Measurements from ENCODE around the gene SPARC. TPM values are rescaled to one million over a fixed set of nuclear protein-coding genes. Genes with fewer than 3 reads are reported as not detected.
"Not testable (repeated sequence)": the region's sequence is repeated elsewhere in the genome, so short reads cannot be mapped to it uniquely, and the experiment has no call there.

SPARC gene
- polyA plus RNA-seq, 1 donor = 935 TPM

DNA sequence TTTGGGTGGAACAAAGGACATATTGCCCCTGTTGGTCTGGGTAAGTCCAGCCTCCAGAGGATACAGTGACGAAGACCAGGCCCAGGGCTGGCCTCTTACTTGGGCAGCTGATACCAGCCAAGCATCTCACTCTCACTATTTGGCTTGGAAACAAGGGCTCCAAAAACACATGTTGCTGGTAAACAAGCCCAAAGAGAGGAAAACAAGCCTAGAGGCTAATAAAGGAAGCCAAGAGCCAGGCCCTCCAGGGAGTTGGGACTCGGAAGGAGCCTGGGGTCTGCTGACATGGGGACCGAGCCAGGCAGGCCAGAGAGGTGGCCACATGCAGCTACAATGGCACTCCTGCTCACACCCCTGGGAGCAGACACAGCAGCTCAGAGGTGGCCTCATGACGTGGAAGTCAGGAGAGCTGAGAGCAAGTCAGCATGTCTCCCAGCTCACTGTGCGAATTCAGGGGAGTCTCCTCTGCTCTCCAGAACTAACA, 5.7 kb downstream of the SPARC start:
- H3K9me3 ChIP-seq (ENCODE audit: control insufficient read depth, low read depth, low read length) = no peaks in the 10 kb centered on the region
- H3K4me3 ChIP-seq (ENCODE audit: low read length) = no peak overlapping the region
- peaks cover 15% of the 10 kb centered on the region for H3K36me3 ChIP-seq (ENCODE audit: control insufficient read depth, insufficient read depth, low read length)
- WGBS (ENCODE audit: insufficient coverage, low lambda C conversion rate) = no CpG with 5 or more reads among the region's 5 CpGs
- DNase-seq = no peak
- H3K4me1 ChIP-seq (ENCODE audit: control insufficient read depth, insufficient read depth, low read length) = peaks cover 10% of the 10 kb centered on the region
- H3K27ac ChIP-seq (ENCODE audit: low read length) = no peak overlapping the region
- no peaks in the 10 kb centered on the region for H3K27me3 ChIP-seq (ENCODE audit: control insufficient read depth, insufficient read depth, low read length)

DNA sequence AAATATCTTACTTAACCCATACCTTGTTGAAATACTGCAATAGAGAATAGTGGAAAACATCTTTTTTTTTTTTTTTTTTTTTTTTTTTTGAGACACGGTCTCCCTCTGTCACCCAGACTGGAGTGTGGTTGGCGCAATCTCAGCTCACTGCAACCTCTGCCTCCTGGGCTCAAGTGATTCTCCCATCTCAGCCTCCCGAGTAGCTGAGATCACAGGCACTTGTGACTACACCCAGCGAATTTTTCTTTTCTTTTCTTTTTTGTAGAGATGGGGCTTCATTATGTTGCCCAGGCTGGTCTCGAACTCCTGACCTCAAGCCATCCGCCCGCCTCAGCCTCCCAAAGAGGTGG, 6.6 kb downstream of the SPARC start:
- Histone ChIP-seq H3K36me3 (ENCODE audit: control insufficient read depth, insufficient read depth, low read length) (peaks cover 17% of the 10 kb centered on the region), H3K4me1 (ENCODE audit: control insufficient read depth, insufficient read depth, low read length) (peaks cover 11% of the 10 kb centered on the region)
- H3K27ac ChIP-seq (ENCODE audit: low read length); H3K4me3 ChIP-seq (ENCODE audit: low read length); H3K27me3 ChIP-seq (ENCODE audit: control insufficient read depth, insufficient read depth, low read length); DNase-seq; H3K9me3 ChIP-seq (ENCODE audit: control insufficient read depth, low read depth, low read length): not testable (repeated sequence)
- no CpG with 5 or more reads among the region's 7 CpGs for WGBS (ENCODE audit: insufficient coverage, low lambda C conversion rate)

DNA sequence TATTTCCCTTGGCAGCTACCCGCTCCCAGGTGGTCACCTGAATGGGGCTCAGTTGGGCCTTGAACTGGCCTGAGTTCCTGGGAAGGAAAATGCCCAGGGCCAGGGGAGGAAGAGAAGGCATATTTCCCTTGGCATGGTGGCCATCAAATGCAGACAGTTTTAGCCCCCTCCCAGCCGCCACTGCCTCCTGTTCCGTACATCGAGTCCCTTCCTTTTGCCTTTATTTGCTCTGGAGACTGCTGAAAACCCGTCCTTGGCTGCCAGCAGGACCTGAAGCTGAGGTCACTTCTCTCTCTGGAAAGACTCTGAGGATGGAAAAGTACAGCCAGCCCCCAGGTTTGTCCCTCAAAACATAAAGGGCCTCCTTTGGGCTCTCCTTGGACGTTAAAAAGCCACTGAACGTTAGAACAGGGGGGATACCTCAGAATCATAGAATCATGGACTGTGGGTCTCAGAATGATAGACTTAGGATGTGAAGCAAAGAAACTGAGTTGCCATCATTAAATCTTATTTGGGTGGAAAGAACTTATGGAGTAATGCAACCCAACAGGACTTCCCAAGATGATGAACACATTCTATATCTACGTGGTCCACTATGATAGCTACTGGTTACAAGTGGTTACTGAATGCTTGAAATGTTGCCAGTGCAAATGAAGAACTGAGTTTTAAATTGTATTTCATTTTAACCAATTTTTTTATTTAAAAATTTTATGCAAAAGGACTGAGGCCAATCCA, 7.1 kb downstream of the SPARC start:
- WGBS (ENCODE audit: insufficient coverage, low lambda C conversion rate) = no CpG with 5 or more reads among the region's 8 CpGs
- Histone ChIP-seq H3K4me1 (ENCODE audit: control insufficient read depth, insufficient read depth, low read length) (peaks cover 9% of the 10 kb centered on the region), H3K36me3 (ENCODE audit: control insufficient read depth, insufficient read depth, low read length) (peaks cover 20% of the 10 kb centered on the region), H3K4me3 (ENCODE audit: low read length) (no peak overlapping the region), H3K27ac (ENCODE audit: low read length) (no peak overlapping the region), H3K27me3 (ENCODE audit: control insufficient read depth, insufficient read depth, low read length) (no peaks in the 10 kb centered on the region), H3K9me3 (ENCODE audit: control insufficient read depth, low read depth, low read length) (no peaks in the 10 kb centered on the region)
- no peak for DNase-seq

DNA sequence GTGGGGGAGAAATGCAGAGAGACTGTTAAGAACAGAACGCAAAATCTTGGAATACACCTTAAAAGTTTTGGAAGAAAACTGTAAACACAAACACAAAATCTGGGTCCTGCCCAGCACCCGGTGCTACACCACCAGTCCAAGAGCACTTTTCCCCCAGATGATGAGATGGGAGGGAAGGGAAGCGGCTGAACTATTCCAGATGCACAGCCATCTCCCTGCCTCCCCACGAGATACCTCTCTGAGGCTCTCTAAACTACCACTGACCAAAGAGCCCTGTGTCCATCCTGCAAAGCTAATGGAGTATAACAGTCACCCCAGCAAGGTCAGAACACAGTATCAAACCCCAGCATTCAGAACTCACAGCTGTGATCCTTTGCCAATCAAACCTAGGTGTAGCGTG, 8.0 kb downstream of the SPARC start:
- WGBS (ENCODE audit: insufficient coverage, low lambda C conversion rate) = 100% methylated on average over 1 of the region's 5 CpGs
- Histone ChIP-seq H3K27ac (ENCODE audit: low read length) (no peak overlapping the region), H3K9me3 (ENCODE audit: control insufficient read depth, low read depth, low read length) (no peaks in the 10 kb centered on the region), H3K4me1 (ENCODE audit: control insufficient read depth, insufficient read depth, low read length) (peaks cover 7% of the 10 kb centered on the region), H3K36me3 (ENCODE audit: control insufficient read depth, insufficient read depth, low read length) (peaks cover 24% of the 10 kb centered on the region), H3K27me3 (ENCODE audit: control insufficient read depth, insufficient read depth, low read length) (no peaks in the 10 kb centered on the region), H3K4me3 (ENCODE audit: low read length) (no peak overlapping the region)
- no peak for DNase-seq

DNA sequence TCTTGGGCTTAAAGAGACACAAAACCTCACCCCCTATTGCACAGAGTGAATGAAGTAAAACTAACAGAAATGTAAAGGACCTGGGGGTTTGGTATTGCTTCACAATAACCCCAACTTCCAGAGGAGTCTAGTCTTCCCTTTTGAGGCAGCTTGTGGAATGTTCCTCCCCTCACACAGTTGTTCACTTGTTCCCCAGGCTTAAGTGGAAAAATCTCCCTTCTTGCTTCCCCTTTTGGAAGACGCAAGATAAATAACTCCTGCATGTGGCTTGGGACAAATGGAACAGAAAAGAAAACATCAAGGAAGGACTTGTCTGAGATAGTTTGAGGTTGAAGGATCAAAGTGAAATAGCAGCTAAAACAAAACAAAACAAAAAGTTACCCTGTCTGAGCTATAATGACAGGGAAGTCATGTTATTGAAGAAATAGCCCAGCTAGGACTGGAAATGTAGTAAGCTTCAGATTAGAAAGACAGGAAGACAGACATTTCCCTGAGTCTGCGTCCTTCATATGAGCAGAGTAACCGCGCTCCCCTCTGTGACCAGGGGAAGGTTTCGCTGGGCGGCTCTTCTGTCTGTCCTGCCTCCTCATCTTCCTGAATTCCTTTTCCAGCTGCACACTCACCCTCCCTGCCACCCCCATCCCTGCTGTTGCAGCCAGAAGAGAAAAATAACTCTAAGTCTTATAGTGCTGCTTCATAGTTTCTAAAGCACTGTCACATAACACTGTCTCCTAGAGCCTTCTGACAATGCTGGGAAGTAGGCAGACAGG, 8.8 kb downstream of the SPARC start:
- peaks cover 7% of the 10 kb centered on the region for H3K4me1 ChIP-seq (ENCODE audit: control insufficient read depth, insufficient read depth, low read length)
- no peaks in the 10 kb centered on the region for H3K27me3 ChIP-seq (ENCODE audit: control insufficient read depth, insufficient read depth, low read length)
- H3K36me3 ChIP-seq (ENCODE audit: control insufficient read depth, insufficient read depth, low read length) = peaks cover 31% of the 10 kb centered on the region
- no peak overlapping the region for H3K4me3 ChIP-seq (ENCODE audit: low read length)
- H3K9me3 ChIP-seq (ENCODE audit: control insufficient read depth, low read depth, low read length) = no peaks in the 10 kb centered on the region
- H3K27ac ChIP-seq (ENCODE audit: low read length) = peak overlapping the region; percentile 24
- WGBS (ENCODE audit: insufficient coverage, low lambda C conversion rate) = 82% methylated on average over 5 of the region's 6 CpGs
- no peak for DNase-seq

DNA sequence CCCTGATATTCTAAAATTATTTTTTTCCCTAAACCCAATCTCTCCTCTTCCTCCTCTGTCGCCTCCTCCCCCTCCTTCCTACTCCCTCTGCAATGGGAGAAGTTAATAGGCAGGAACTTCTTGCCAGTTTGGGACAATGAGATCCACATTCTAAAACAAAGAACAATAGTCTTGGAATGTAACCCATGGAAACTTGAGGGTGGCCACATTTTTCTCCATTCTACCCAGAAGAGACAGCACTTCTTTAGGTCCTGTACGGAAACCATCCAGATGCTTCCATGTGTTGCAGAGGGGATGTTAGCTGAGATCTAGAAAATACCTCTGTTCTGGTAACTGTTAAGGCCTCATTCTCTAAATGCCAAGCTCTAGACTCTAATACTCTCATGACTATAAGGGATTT, 10.0 kb downstream of the SPARC start:
- DNase-seq = no peak
- peak overlapping the region; percentile 34 for H3K27ac ChIP-seq (ENCODE audit: low read length)
- no peaks in the 10 kb centered on the region for H3K27me3 ChIP-seq (ENCODE audit: control insufficient read depth, insufficient read depth, low read length)
- peaks cover 36% of the 10 kb centered on the region for H3K36me3 ChIP-seq (ENCODE audit: control insufficient read depth, insufficient read depth, low read length)
- peaks cover 9% of the 10 kb centered on the region for H3K4me1 ChIP-seq (ENCODE audit: control insufficient read depth, insufficient read depth, low read length)
- no peaks in the 10 kb centered on the region for H3K9me3 ChIP-seq (ENCODE audit: control insufficient read depth, low read depth, low read length)
- WGBS (ENCODE audit: insufficient coverage, low lambda C conversion rate) = 80% methylated on average over 1 of the region's 2 CpGs
- H3K4me3 ChIP-seq (ENCODE audit: low read length) = no peak overlapping the region

DNA sequence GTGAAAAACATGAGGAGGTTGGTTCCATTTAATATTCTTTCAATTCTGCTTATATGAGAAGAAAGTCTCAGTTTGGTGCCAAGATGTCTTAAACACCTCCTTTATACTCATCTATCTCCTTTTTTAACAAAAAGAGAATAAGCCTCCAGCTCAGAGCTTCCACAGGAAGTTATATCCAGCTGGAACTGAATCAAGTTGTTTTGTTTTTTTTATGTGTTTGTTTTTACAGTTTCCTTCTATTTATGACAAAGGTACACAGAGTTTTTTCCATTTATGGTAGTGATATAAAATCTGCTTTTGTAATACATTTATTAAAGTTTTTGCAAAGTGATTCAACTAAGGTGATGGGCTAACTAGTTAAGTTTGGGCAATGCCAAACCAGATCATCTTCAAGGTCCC, 10.4 kb downstream of the SPARC start:
- Histone ChIP-seq H3K4me1 (ENCODE audit: control insufficient read depth, insufficient read depth, low read length) (peaks cover 13% of the 10 kb centered on the region), H3K9me3 (ENCODE audit: control insufficient read depth, low read depth, low read length) (no peaks in the 10 kb centered on the region), H3K36me3 (ENCODE audit: control insufficient read depth, insufficient read depth, low read length) (peaks cover 39% of the 10 kb centered on the region), H3K4me3 (ENCODE audit: low read length) (no peak overlapping the region), H3K27ac (ENCODE audit: low read length) (peak overlapping the region; percentile 34), H3K27me3 (ENCODE audit: control insufficient read depth, insufficient read depth, low read length) (no peaks in the 10 kb centered on the region)
- DNase-seq = no peak

DNA sequence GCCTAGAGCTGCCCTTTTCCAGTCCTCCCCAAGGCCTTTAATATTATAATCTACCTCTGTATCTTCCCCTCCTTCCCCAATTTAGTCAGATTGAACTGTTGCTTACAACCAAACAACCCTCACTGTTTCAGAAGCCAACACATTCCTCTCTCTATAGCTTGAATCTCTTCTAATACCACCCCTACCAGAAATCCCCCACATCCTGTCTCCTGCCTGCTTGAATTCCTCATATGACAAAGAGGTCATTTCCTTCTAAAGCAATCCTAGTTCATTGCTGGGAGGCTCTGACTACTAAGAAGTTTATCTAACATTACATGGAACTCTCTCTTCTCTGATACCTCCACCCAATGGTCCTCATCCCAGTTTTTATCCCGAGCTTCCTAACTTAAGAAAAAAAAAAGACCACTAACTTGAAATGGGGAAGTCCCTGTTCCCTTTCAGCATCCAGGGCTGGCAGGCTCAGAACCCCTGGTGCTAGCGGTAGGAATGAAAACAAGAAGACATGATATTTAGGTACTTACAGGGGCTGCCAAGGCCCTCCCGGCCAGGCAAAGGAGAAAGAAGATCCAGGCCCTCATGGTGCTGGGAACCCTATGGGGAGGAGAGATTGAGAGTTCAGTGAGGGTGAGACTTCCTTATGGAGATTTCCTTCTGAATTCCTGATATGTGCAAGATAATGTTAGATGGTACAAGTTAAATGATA, 11.0 kb downstream of the SPARC start:
- H3K36me3 ChIP-seq (ENCODE audit: control insufficient read depth, insufficient read depth, low read length) = peaks cover 35% of the 10 kb centered on the region
- H3K4me3 ChIP-seq (ENCODE audit: low read length) = no peak overlapping the region
- DNase-seq = no peak
- H3K4me1 ChIP-seq (ENCODE audit: control insufficient read depth, insufficient read depth, low read length) = peaks cover 15% of the 10 kb centered on the region
- WGBS (ENCODE audit: insufficient coverage, low lambda C conversion rate) = no CpG with 5 or more reads among the region's 3 CpGs
- H3K27me3 ChIP-seq (ENCODE audit: control insufficient read depth, insufficient read depth, low read length) = no peaks in the 10 kb centered on the region
- H3K27ac ChIP-seq (ENCODE audit: low read length) = peak overlapping the region; percentile 29
- no peaks in the 10 kb centered on the region for H3K9me3 ChIP-seq (ENCODE audit: control insufficient read depth, low read depth, low read length)

DNA sequence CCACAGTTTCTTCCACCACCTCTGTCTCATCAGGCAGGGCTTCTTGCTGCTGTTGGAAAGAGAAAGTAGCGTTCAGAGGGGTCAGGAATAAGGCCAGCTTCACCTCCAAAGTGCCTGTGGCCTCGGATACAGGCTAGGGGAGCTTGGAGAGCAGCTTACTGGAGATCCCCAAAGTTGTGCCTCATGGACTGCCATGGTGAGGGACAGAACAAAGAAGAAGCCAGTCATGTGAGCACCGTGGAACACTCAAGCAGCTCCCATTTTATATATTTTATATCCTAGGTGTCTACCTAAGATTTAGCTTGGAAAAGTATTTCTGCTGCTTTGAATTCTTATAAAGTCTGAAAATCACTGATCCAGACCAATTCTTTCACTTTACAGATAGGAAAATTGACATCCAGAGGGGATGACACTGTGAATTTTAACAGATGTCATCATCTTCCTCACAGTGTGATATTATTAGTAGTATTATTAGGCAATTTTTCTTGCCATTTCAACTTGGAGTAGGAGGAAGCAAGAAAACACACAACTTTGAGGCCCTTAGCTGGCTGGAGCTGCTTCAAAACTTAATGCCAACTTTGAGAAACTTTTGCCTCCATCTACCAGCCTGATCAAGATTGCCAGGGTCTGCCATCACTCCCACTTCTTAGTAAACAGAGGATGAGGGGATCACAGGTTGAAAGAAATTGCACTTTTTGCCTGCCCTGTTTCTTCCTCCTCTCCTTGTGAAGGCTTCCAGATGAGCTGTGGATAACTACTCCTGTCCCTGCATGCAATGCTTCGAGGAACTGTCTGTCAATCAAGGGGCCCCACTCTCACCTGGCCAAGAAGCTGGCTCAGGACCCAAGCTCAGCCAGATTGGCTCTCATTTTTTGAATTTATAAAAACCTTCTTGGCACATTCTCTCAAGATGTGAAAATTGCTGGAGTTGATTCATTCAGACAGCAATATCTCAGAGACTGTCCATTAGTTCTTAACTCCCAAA, 11.8 kb downstream of the SPARC start:
- WGBS (ENCODE audit: insufficient coverage, low lambda C conversion rate) = no CpG with 5 or more reads among the region's 4 CpGs
- Histone ChIP-seq H3K9me3 (ENCODE audit: control insufficient read depth, low read depth, low read length) (no peaks in the 10 kb centered on the region), H3K4me3 (ENCODE audit: low read length) (no peak overlapping the region), H3K27ac (ENCODE audit: low read length) (peak overlapping the region; percentile 3), H3K36me3 (ENCODE audit: control insufficient read depth, insufficient read depth, low read length) (peaks cover 39% of the 10 kb centered on the region), H3K27me3 (ENCODE audit: control insufficient read depth, insufficient read depth, low read length) (no peaks in the 10 kb centered on the region), H3K4me1 (ENCODE audit: control insufficient read depth, insufficient read depth, low read length) (peaks cover 22% of the 10 kb centered on the region)
- DNase-seq = no peak

DNA sequence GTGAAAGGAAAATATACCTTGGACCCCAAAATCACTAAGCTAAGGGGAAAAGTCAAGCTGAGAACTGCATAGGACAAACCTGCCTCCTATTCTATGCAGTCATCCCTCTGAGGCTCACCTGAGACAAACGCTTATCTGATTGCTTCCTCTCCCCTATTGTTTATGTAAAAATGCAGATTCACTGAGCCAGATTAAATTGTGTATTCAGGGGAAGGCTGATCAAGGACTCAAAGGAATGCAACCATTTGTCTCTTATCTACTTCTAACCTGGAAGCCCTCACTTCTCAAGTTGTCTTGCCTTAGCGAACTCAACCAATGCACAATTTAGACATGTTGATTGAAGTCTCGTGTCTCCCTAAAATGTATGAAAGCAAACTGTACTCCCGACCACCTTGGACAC, 13.3 kb downstream of the SPARC start:
- no peak overlapping the region for H3K4me3 ChIP-seq (ENCODE audit: low read length)
- peaks cover 36% of the 10 kb centered on the region for H3K4me1 ChIP-seq (ENCODE audit: control insufficient read depth, insufficient read depth, low read length)
- H3K36me3 ChIP-seq (ENCODE audit: control insufficient read depth, insufficient read depth, low read length) = peaks cover 47% of the 10 kb centered on the region
- H3K9me3 ChIP-seq (ENCODE audit: control insufficient read depth, low read depth, low read length) = no peaks in the 10 kb centered on the region
- H3K27ac ChIP-seq (ENCODE audit: low read length) = no peak overlapping the region
- no peaks in the 10 kb centered on the region for H3K27me3 ChIP-seq (ENCODE audit: control insufficient read depth, insufficient read depth, low read length)
- WGBS (ENCODE audit: insufficient coverage, low lambda C conversion rate) = no CpG with 5 or more reads among the region's 4 CpGs
- no peak for DNase-seq

All from large intestine (tissue), 3 donors.